Kidney (tissue), 14 donors: ENCODE data around the gene BNIP3. TPM values are rescaled to one million over a fixed set of nuclear protein-coding genes. Genes with fewer than 3 reads are reported as not detected.

Source experiments
- DNase-seq, 5 donors: peaks; one replicate each; pipeline ENCODE4 v3.0.0-alpha.2; 2013 to 2020
- FAIRE-seq: peaks from 2 replicates; lab custom pipeline; 2012; peaks lifted over from hg19 to GRCh38; lab: Jason Lieb, UNC
- H3K27ac ChIP-seq, 2 donors: one replicate each; pipeline ENCODE4 v1.7.0; 2013; ENCODE audit warnings: low read depth in 2 of 2, low read length in 2 of 2, inconsistent platforms in 1 of 2
- H3K27me3 ChIP-seq: one replicate; pipeline ENCODE4 v1.7.1; 2013; ENCODE audit warnings: low read length, inconsistent platforms; ENCODE audit not compliant: control insufficient read depth, insufficient read depth
- H3K36me3 ChIP-seq, 3 donors: one replicate each; pipeline versions ENCODE4 v1.7.0 to v1.7.1; 2013; ENCODE audit warnings: low read length in 3 of 3, control low read depth in 1 of 3, inconsistent platforms in 1 of 3; ENCODE audit not compliant: insufficient read depth in 3 of 3, control insufficient read depth in 2 of 3
- H3K4me1 ChIP-seq, 3 donors: one replicate each; pipeline versions ENCODE4 v1.7.0 to v1.7.1; 2013; ENCODE audit warnings: low read length in 3 of 3, inconsistent platforms in 1 of 3, low read depth in 1 of 3; ENCODE audit not compliant: control insufficient read depth in 2 of 3, insufficient read depth in 2 of 3
- H3K4me3 ChIP-seq, 3 donors: one replicate each; pipeline versions ENCODE4 v1.7.0 to v1.8.1; 2013; ENCODE audit warnings: low read length in 3 of 3, control low read depth in 1 of 3, inconsistent platforms in 1 of 3
- H3K9ac ChIP-seq, 3 donors: one replicate each; pipeline versions ENCODE4 v1.7.0 to v1.7.1; 2013; ENCODE audit warnings: low read length in 3 of 3, control low read depth in 1 of 3, inconsistent platforms in 1 of 3
- H3K9me3 ChIP-seq, 3 donors: one replicate each; pipeline versions ENCODE4 v1.7.0 to v1.7.1; 2013; ENCODE audit warnings: low read length in 3 of 3, control low read depth in 1 of 3, inconsistent platforms in 1 of 3; ENCODE audit not compliant: control insufficient read depth in 2 of 3, insufficient read depth in 1 of 3
- CTCF ChIP-seq: IDR thresholded peaks from 3 replicates; pipeline ENCODE4 v1.5.1; 2012; ENCODE audit warnings: mild to moderate bottlenecking, moderate library complexity, borderline replicate concordance; ENCODE audit not compliant: insufficient read depth; ENCODE audit errors: extremely low read depth
- intact Hi-C: fragments of 100-400 bp; cut with DNase I; formaldehyde crosslinking; loops from one replicate; pipeline ENCODE4 v1.11.1; 2022
- polyA plus RNA-seq: library from polyadenylated mRNA; stranded (reverse); fragments of 350-450 nt; fragmentation: Illumina TruSeq; extraction: RNeasy Lipid Tissue Mini Kit (QIAGEN cat#74804); gene quantifications from one replicate; pipeline ENCODE4 v1.2.3, GENCODE V29; 2014; ENCODE audit warnings: low read depth, low replicate concordance; ENCODE audit not compliant: insufficient read depth
- total RNA-seq: library from RNA; stranded (reverse); fragmentation: NEBNext Ultra II Directional; extraction: Animal tissue kit (Norgen Biotek cat#: 25700); gene quantifications from one replicate; pipeline ENCODE4 v1.2.1, GENCODE V29; 2021
- donor health status: control.
- donor health status: control.
- donor health status: control.
- donor health status: control.
- donor health status: control.
- donor health status: DM: yes; HTN: yes; CAD: no.
- donor health status: Normal renal cell carcinoma (clear cell type).

The BNIP3 gene
- total and polyA plus RNA-seq, 2 donors from 2014 or later = 49.6 to 75.4 TPM

- Histone ChIP-seq H3K9me3 (no peaks in the 10 kb centered on the region), H3K36me3 (no peaks in the 10 kb centered on the region), H3K9ac (peak overlapping the region in 2 of 3 donors; percentile 24 to 27), H3K27me3 (no peaks in the 10 kb centered on the region), H3K4me3 (peak overlapping the region in 2 of 3 donors; percentile 15 to 37), H3K4me1 (peaks cover 4 to 32% (median 25%) of the 10 kb centered on the region in 3 donors), H3K27ac (peak overlapping the region; percentile 40 to 54)
- DNase-seq (peak in 2 of 5 donors; percentile 68 to 78), FAIRE-seq (peak; percentile 54)
- no peak for TF ChIP-seq CTCF
- intact Hi-C loops = no loop called here
These were observed 4.2 kb downstream of the BNIP3 start for GRCh38 chr10:131977323-131978096.

- intact Hi-C loops = no loop called here
- no peak overlapping the region for H3K9ac ChIP-seq
- DNase-seq (no peak), FAIRE-seq (no peak)
- peaks cover 4 to 36% (median 22%) of the 10 kb centered on the region in 3 donors for H3K4me1 ChIP-seq
- no peaks in the 10 kb centered on the region for H3K9me3 ChIP-seq
- H3K27me3 ChIP-seq = no peaks in the 10 kb centered on the region
- H3K4me3 ChIP-seq = no peak overlapping the region
- H3K27ac ChIP-seq = no peak overlapping the region
- H3K36me3 ChIP-seq = peaks cover 0 to 2% (median under 1%) of the 10 kb centered on the region in 3 donors
- no peak for TF ChIP-seq CTCF
These were observed 5.9 kb downstream of the BNIP3 start for GRCh38 chr10:131975796-131976195.

- DNase-seq = no peak
- H3K36me3 ChIP-seq = peaks cover 0 to 9% (median 8%) of the 10 kb centered on the region in 3 donors
- TF ChIP-seq CTCF = no peak
- no peak for FAIRE-seq
- no peak overlapping the region for H3K27ac ChIP-seq
- no peaks in the 10 kb centered on the region for H3K27me3 ChIP-seq
- no peak overlapping the region for H3K4me3 ChIP-seq
- peaks cover 4 to 36% (median 21%) of the 10 kb centered on the region in 3 donors for H3K4me1 ChIP-seq
- no peaks in the 10 kb centered on the region for H3K9me3 ChIP-seq
- intact Hi-C loops = no loop called here
- H3K9ac ChIP-seq = no peak overlapping the region
These were observed 6.7 kb downstream of the BNIP3 start for GRCh38 chr10:131975003-131975402.
